Prostate gland (tissue), 2 donors: ENCODE measurements around the gene SENP2. TPM values are rescaled to one million over a fixed set of nuclear protein-coding genes. Genes with fewer than 3 reads are reported as not detected.
"Not testable (repeated sequence)": the region's sequence is repeated elsewhere in the genome, so short reads cannot be mapped to it uniquely, and the experiment has no call there.

Experiments
- DNase-seq: peaks from one replicate; pipeline ENCODE4 v3.0.0-alpha.2; 2019; ENCODE audit warnings: low spot score
- H3K27ac ChIP-seq, 2 donors: fragments of 200-600 bp; sonication (generic); 2 replicates each; pipeline ENCODE4 v1.5.1; 2017 to 2019
- H3K27me3 ChIP-seq: fragments of 200-600 bp; sonication (generic); replicated peaks from 2 replicates; pipeline ENCODE4 v1.5.1; 2019; ENCODE audit not compliant: insufficient read depth
- H3K36me3 ChIP-seq, 2 donors: fragments of 200-600 bp; sonication (generic); 1 replicate in 1 of 2; 2 replicates in 1 of 2; pipeline versions ENCODE4 v1.5.1 to v1.8.1; 2017 to 2019
- H3K4me1 ChIP-seq: fragments of 200-600 bp; sonication (generic); replicated peaks from 2 replicates; pipeline ENCODE4 v1.5.1; 2019
- H3K4me3 ChIP-seq, 2 donors: fragments of 200-600 bp; sonication (generic); 2 replicates each; pipeline ENCODE4 v1.5.1; 2017 to 2019
- H3K9me3 ChIP-seq: fragments of 200-600 bp; sonication (generic); 2 replicates; pipeline ENCODE4 v1.5.1; 2017
- CTCF ChIP-seq, 4 experiments: fragments of 200-600 bp in 2 of 4; fragments of 450-650 bp in 2 of 4; sonication (generic) in 2 of 4; IDR thresholded peaks; 1 replicate in 3 of 4; 2 replicates in 1 of 4; pipeline ENCODE4 v1.5.1; 2016 to 2019; ENCODE audit warnings: antibody characterized with exemption in 4 of 4, mild to moderate bottlenecking in 2 of 4, moderate library complexity in 2 of 4
- POLR2A ChIP-seq: fragments of 450-650 bp; IDR thresholded peaks from one replicate; pipeline ENCODE4 v1.6.1; 2016; ENCODE audit warnings: antibody characterized with exemption, mild to moderate bottlenecking
- POLR2AphosphoS5 ChIP-seq: sonication (generic); formaldehyde crosslinking; IDR thresholded peaks from one replicate; pipeline ENCODE4 v1.6.1; 2017; ENCODE audit warnings: antibody characterized with exemption
- WGBS: methylation state at CpG from one replicate; pipeline ENCODE4 v1.1.5; 2018; 5-methylcytosine and 5-hydroxymethylcytosine counted together
- intact Hi-C: fragments of 100-400 bp; cut with DNase I; formaldehyde crosslinking; loops from one replicate; pipeline ENCODE4 v1.14.2; 2022
- total RNA-seq, 2 donors: library from RNA; depleted of rRNA; stranded (reverse); fragments of >200 nt; gene quantifications; one replicate each; pipeline ENCODE4 v1.1.0, GENCODE V29; 2016

Gene SENP2
- total RNA-seq, 2 donors from 2014 or later: 25.3 to 27.0 TPM

DNA sequence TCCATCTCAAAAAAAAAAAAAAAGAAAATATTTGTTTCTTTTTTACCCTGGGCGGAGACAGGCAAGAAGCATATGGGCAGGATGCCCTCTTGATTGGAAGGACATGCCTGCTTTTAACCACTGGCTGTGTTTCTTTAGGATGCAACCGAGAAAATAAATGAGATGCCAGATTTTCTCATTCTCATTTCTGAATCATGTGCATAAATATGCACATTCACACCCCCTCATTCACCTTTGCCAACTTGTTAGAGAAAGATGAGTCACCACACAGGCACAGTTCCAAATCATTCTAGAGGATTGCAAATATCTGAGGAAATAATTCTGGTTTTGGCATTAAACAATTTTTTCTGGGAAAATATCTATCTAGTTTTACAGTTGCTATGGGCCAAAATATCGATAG is 37.0 kb upstream of the SENP2 start:
- no peak overlapping the region for H3K4me3 ChIP-seq
- TF ChIP-seq CTCF (IDR thresholded peaks at IDR 0.05): no peak
- TF ChIP-seq POLR2A: no peak
- TF ChIP-seq POLR2AphosphoS5: peak; percentile 31
- no peaks in the 10 kb centered on the region for H3K27me3 ChIP-seq
- H3K9me3 ChIP-seq: no peaks in the 10 kb centered on the region
- intact Hi-C loops: no loop called here
- H3K36me3 ChIP-seq: no peaks in the 10 kb centered on the region
- H3K27ac ChIP-seq: peak overlapping the region; percentile 1 to 67
- DNase-seq: no peak
- H3K4me1 ChIP-seq: no peaks in the 10 kb centered on the region
- WGBS: 38% methylated on average over 3 of the region's 3 CpGs

GRCh38 chr3:185549651-185550111 is 36.4 kb upstream of the SENP2 start:
- no peak for DNase-seq
- Histone ChIP-seq H3K4me3 (no peak overlapping the region), H3K36me3 (no peaks in the 10 kb centered on the region), H3K27me3 (no peaks in the 10 kb centered on the region), H3K9me3 (no peaks in the 10 kb centered on the region), H3K4me1 (no peaks in the 10 kb centered on the region), H3K27ac (peak overlapping the region; percentile 38 to 67)
- 91% methylated on average over 3 of the region's 3 CpGs for WGBS
- no peak for TF ChIP-seq POLR2AphosphoS5
- TF ChIP-seq CTCF (IDR thresholded peaks at IDR 0.05): no peak
- TF ChIP-seq POLR2A: no peak
- intact Hi-C loops: no loop called here

- no peaks in the 10 kb centered on the region for H3K27me3 ChIP-seq
- H3K9me3 ChIP-seq: no peaks in the 10 kb centered on the region
- 27% methylated on average over 6 of the region's 6 CpGs for WGBS
- no peaks in the 10 kb centered on the region for H3K4me1 ChIP-seq
- H3K27ac ChIP-seq: peak within 1 kb of the TSS; percentile 67
- peak within 1 kb of the TSS; percentile 20 to 25 for H3K4me3 ChIP-seq
- DNase-seq: peak; percentile 61
- intact Hi-C loops: no loop called here
- no peaks in the 10 kb centered on the region for H3K36me3 ChIP-seq
- TF ChIP-seq POLR2AphosphoS5: peak; percentile 70
- peak in 1 of 4 experiments; percentile 19 for TF ChIP-seq CTCF (IDR thresholded peaks at IDR 0.05)
- peak; percentile 59 for TF ChIP-seq POLR2A
These were observed 33.7 kb upstream of the SENP2 start, which contains the start of gene LIPH for GRCh38 chr3:185552358-185552877. TSS of gene LIPH (minus strand) at chr3:185552588. CDS start at chr3:185552471, 117 bp downstream.

DNA sequence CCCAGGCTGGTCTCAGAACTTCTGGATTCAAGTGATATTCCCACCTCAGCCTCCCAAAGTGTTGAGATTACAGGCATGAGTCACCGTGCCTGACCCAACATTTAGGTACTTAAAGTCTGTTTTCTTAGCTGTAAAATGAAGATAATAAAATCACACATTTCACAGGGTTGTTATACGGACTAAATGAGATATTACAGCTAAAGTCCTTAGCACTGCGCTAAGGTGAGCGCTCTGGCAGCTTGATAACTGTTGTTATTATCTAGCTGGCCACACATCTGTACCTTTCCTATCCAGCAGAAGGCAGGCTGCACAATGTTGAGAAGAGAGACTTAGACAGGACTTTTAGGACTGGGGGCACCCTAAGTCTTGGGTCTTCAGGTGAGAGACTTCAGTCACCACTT is 31.0 kb upstream of the SENP2 start:
- no peaks in the 10 kb centered on the region for H3K36me3 ChIP-seq
- TF ChIP-seq POLR2A: no peak
- TF ChIP-seq CTCF (IDR thresholded peaks at IDR 0.05): no peak
- no peak for TF ChIP-seq POLR2AphosphoS5
- no peaks in the 10 kb centered on the region for H3K4me1 ChIP-seq
- no peaks in the 10 kb centered on the region for H3K27me3 ChIP-seq
- H3K27ac ChIP-seq: peak overlapping the region; percentile 87 to 91
- WGBS: 70% methylated on average over 4 of the region's 4 CpGs
- H3K4me3 ChIP-seq: no peak overlapping the region
- H3K9me3 ChIP-seq: no peaks in the 10 kb centered on the region
- intact Hi-C loops: no loop called here
- DNase-seq: no peak

- Histone ChIP-seq H3K36me3 (no peaks in the 10 kb centered on the region), H3K27me3 (no peaks in the 10 kb centered on the region), H3K4me3 (no peak overlapping the region), H3K27ac (peak overlapping the region; percentile 87 to 91), H3K9me3 (no peaks in the 10 kb centered on the region), H3K4me1 (no peaks in the 10 kb centered on the region)
- WGBS: 36% methylated on average over 1 of the region's 1 CpG
- DNase-seq: no peak
- intact Hi-C loops: no loop called here
- peak; percentile 10 for TF ChIP-seq POLR2AphosphoS5
- TF ChIP-seq CTCF (IDR thresholded peaks at IDR 0.05): no peak
These were observed 30.2 kb upstream of the SENP2 start for GRCh38 chr3:185555860-185556347.

- H3K9me3 ChIP-seq, H3K27me3 ChIP-seq, H3K4me3 ChIP-seq, intact Hi-C loops, DNase-seq, H3K36me3 ChIP-seq, H3K4me1 ChIP-seq: not testable (repeated sequence)
- 82% methylated on average over 6 of the region's 6 CpGs for WGBS
- H3K27ac ChIP-seq: peak overlapping the region; percentile 87 to 91
These were observed 29.5 kb upstream of the SENP2 start for GRCh38 chr3:185556640-185557039.
